GM18505 (cell line): ENCODE results near the gene SMIM10L2A.
"Not testable (repeated sequence)": the region's sequence is repeated elsewhere in the genome, so short reads cannot be mapped to it uniquely, and the experiment has no call there.

Source experiments
- ATAC-seq: cut with Tn5 transposase; IDR thresholded peaks from one replicate; pipeline ENCODE4 v1.9.1; 2021; ENCODE audit not compliant: unreplicated experiment
- POLR2A ChIP-seq: IDR thresholded peaks from 4 replicates; pipeline ENCODE4 v1.6.1; 2011; ENCODE audit warnings: borderline replicate concordance; ENCODE audit not compliant: insufficient read depth, insufficient read length; ENCODE audit errors: extremely low read depth

Gene SMIM10L2A

DNA sequence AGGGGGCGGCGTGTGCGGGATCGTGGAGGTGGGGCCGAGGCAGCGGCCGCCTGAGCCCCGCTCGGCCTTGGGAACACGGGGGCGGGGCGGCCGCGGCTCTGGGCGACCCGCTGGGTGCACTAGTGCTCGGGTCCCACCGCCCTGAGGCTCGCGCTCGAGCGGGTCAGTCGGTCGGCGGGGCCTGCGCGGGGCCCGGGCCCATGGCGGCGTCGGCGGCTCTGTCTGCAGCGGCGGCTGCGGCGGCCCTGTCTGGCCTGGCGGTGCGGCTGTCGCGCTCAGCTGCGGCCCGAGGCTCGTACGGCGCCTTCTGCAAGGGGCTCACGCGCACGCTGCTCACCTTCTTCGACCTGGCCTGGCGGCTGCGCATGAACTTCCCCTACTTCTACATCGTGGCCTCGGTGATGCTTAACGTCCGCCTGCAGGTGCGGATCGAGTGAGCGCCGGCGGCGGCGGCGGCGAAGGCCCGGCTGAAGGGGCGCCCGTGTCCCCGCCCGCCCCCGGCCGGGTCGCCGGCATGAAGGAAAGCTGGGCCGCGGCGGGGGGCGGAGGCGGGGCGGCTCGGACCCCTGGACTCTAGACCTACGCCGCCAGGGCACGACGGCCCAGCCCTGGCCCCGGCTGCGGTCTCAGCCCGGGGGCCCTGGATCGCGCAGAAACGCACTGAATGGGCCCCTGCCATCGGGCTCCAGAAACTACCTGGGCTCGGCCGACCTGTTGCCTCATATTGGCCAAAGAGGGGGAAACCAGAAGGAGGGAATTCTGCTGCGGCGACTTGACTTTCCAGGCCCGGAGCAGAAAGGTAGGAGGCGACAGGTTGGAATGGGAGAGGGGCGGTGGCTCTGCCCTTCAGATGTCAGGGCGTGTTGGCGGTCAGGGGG lies at the start of gene SMIM10L2A:
Gene SMIM10L2A (plus strand): TSS at position 13 of the 878 bp plus-strand sequence. CDS start 188 bp downstream, at position 201.
- peak; percentile 54 for ATAC-seq
- TF ChIP-seq POLR2A, result no peak

DNA sequence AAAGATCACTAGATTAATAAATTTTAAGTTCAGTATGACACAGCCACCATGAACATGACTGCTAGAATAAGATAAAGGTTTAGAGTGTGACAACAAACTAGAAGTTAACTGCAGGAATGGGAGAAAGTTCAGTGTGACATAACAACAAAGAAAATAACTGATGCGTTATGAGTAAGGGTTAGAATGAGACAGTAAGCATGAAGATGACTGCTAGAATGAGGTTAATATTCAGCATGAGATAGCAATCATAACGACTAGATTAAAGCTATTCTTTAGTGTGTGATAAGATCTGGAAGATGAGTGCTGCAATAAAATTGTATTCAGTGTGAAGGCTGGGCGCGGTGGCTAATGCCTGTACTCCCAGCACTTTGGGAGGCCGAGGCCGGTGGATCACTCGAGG lies 48.4 kb upstream of the SMIM10L2A start:
- no peak for TF ChIP-seq POLR2A
- no peak for ATAC-seq

DNA sequence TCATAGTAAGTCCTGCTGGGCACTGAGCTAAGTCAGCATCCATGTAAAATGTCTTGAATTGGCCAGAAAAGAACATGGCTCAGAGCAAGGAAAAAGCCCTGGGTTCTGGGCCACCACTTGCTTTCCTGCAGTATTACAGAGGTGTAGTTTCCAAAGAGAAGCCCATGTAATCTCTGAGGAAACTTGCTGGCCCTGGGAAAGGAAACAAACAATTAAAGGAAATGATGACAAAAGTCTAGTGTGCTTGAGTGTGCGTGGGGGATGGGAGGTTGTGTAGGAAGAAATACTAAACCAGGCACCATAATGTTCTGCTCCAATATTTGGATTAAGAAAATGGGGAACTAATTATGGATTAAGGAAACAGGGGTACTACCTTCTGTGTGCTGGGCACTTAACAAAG lies 39.5 kb upstream of the SMIM10L2A start:
- TF ChIP-seq POLR2A, result no peak
- no peak for ATAC-seq

DNA sequence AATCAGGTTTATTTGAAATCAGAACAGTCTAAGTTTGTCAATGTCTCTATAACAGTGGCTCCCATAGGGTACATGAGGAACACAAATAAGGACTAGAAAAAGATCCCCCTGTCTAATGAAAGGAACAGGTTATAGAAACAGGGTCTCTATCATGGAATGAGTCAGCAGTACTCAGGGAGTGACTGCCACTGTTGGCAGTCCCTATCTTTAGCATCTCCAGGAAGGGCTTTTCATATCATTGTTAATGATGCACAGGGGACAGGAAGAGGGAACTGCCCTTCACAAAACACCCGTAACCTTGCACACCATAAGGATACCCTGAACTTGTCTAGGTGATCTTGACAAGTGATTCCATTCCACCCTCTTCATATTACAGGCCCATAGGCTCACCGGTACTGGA lies 38.5 kb upstream of the SMIM10L2A start:
- no peak for ATAC-seq
- no peak for TF ChIP-seq POLR2A

DNA sequence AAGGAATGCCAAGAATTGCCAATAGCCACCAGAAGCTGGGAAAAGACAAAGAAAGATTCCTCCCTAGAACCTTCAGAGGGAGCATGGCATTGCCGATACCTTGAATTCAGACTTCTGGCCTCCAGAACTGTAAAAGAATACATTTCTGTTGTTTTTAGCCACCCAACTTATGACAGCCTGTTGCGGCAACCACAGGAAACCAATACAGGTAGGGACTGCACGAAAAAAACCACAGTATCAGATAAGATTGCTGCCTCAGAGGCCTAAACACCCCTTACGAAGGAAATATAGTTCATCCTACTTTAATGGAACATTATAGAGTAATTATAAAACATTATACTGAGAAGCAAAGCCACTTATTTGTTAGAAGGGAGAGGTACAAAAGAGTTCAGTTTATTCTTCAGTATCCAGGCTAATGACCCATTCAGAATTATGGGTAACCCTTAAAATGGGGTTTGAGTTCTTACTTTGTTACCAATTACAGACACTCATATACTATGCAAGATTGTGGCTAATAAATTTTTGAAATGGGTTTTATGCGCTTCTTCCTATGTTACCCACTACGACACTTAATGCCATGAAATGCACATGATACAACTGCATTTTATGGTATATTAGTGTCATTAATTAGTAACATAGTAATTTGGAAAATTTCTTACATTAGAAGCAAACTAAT lies 37.4 kb upstream of the SMIM10L2A start:
- no peak for ATAC-seq
- TF ChIP-seq POLR2A, result no peak

DNA sequence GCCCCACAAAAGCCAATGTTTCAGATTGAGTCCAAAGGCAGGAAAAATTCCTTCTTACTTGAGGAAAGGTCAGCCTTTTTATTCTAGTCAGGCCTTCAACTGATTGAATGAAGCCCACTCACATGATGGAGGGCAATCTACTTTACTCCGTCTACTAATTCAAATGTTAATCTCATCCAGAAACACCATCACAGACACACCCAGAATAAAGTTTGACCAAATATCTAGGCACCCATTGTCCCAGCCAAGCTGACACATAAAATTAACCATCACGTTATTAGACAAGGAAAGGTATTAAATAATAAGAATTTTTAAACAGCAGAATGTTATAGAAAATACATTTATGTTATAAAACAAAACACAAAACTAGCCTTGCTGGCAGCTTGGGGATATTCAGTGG lies 32.9 kb upstream of the SMIM10L2A start:
- TF ChIP-seq POLR2A, result no peak
- no peak for ATAC-seq

DNA sequence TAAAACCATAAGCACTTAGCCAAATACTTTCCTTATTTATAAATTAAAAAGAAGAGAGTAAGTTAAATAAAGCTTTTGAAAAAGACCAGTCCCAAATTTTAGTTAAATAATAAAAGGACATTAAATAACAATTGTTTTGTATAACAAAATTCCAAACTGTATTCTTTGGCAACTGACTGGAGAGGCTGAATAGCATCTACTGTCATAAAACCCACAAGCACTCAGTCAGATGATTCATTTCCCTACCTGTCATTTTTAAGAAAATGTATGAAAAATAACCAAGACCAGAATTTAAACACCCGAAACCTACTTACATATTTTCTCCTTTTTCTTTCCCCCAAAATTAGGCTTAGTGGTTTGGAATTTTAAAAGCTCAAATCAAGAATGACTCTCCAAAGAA lies 32.5 kb upstream of the SMIM10L2A start:
- TF ChIP-seq POLR2A, result no peak
- ATAC-seq, result no peak

DNA sequence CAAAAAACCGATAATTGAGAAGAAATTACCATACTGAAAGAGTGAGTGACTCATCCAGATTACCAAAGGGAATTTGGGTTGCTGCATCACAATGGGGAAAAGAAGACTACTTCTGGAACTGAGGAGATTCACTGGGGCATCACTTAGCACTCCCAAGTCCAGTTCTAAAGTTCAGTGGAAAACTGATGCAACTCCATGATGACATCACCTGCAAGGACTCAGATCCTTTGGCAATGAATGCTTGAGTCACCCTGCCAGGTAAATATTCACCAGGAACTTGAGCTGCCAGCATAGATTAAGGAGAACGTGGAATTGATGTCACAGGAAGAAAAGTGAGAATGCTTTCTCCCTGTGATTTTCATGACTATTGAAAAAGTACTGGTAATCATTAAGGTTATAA lies 32.0 kb upstream of the SMIM10L2A start:
- TF ChIP-seq POLR2A, result no peak
- ATAC-seq, result no peak

DNA sequence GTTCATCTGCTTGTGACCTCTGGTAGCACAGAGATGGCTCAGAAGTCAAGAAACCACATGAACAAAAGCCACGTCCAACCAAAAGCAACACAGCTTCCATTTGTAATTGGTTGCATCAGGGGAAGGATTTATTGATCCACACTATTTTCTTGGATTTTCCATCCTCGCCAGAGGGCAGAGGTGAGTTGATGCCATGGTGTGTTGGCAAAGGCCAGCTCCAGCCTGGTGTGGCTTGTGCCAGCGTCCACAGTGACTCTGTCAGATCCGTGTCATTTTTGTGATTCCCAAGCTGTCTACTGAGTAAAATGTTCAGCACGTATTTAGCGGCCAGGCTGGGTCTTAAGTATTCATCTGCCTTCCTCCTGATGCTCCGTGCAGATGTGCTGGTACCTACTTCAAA lies 30.0 kb upstream of the SMIM10L2A start:
- TF ChIP-seq POLR2A, result no peak
- ATAC-seq, result no peak

DNA sequence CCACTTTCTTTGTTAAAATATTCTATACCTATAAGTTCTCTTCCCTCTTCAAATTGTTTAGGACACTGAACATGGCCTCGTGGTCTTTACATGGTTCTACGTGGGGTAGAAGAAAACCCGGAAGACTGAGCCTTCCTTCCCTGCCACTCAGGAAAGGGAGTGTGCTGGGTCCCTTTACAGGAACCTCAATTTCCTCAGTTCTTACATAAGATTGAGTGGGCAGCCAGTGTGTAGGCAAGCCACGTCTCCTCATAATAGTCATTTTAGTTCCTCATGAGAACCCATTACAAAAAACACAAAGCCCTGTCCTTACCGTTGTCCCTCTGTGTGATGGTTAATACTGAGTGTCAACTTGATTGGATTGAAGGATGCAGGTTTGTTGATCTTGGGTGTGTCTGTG lies 28.7 kb upstream of the SMIM10L2A start:
- no peak for ATAC-seq
- TF ChIP-seq POLR2A, result no peak

DNA sequence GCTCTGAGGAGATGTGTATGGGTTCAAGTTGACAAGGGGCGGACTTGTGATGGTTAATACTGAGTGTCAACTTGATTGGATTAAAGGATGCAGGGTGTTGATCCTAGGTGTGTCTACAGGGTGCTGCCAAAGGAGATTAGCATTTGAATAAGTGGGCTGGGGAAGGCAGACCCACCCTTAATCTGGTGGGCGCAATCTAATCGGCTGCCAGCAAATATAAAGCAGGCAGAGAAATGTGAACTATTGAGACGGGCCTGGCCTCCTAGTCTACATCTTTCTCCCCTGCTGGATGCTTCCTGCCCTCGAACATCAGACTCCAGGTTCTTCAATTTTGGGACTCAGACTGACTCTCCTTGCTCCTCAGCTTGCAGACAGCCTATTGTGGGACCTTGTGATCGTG lies 26.7 kb upstream of the SMIM10L2A start:
- no peak for TF ChIP-seq POLR2A
- no peak for ATAC-seq

DNA sequence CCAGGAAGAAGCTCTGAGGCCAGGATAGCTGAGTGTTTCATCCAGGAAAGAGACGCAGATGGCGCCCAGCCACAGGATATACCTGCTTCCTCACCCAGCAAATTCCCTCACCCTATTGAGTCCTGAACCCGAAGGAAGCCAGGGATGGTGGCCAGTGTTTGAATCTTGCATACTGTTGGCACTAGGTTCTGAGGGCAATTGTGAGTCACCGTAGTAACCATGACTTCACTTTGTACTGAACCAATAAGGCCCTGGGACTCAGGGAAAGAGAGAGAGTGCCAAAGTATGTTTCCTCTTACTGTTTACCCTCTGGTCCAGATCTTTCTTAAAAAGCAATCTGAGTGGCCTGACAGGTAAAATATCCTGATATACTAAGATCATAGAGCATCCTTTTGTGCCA lies 25.6 kb upstream of the SMIM10L2A start:
- no peak for ATAC-seq
- no peak for TF ChIP-seq POLR2A

DNA sequence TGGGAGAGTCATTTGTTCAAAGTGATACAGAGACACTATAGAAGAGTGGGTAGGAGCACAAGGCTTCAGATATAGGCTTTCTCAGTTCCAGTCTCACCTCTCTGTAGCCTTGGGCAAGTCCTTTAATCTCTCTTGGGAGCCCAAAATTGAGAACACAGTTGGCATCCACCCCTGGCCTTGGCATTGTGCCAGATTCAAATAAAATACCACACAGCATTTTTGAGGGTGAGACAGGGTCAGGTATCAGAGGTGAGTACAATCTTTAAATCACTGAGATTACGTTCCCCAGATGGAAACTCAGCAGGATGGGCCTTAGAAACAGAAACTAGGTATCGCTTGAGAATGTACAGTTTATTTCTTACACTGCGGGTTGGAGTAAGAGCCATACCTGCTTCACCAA lies 25.2 kb upstream of the SMIM10L2A start:
- ATAC-seq, result no peak
- TF ChIP-seq POLR2A, result no peak

DNA sequence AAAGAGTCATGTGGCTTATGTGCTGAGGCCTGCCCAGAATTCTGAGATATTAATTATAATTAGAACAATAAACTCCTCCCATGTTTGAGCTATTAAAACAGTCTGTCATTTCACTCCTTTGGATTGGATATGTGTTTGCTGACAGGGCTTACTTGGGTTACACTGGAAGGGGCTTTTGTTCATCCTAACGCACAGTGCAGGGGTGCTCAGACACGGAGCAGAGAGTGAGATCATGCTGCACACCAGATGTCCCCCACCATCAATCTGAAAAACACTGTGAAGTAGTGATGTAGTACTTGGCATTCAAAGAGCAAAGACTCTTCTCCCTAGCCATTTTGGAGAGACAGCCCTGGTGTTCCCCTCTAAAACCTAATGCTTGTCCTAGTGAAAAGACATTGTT lies 24.1 kb upstream of the SMIM10L2A start:
- TF ChIP-seq POLR2A, result no peak
- no peak for ATAC-seq

DNA sequence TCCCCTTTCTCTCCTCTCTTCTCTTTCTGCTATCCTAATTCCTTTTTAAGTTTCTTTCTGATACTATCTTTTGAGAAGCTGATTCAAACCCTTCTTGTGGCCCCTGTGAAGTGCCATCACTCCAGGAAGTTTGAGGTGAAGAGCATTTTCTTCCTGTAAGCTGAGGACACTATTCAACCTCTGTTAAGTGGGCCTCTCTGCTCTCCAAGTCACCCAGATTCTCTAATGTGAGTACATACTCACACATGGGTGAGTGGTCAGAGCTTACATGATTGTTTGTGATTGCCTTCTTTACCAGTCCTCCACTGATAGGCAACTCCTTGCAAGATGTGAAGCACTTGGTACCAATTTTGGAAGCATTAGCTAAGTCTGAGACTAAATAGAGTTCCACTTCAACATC lies 18.4 kb upstream of the SMIM10L2A start:
- no peak for ATAC-seq
- no peak for TF ChIP-seq POLR2A

DNA sequence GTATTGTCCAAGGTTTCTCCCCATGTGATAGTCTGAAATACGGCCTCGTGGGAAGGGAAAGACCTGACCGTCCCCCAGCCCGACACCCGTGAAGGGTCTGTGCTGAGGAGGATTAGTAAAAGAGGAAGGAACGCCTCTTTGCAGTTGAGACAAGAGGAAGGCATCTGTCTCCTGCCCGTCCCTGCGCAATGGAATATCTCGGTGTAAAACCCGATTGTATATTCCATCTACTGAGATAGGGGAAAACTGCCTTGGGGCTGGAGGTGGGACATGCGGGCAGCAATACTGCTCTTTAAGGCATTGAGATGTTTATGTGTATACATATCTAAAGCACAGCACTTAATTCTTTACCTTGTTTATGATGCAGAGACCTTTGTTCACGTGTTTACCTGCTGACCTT lies 15.3 kb upstream of the SMIM10L2A start:
- not testable (repeated sequence) for ATAC-seq
